ENCODE data around the gene SH3PXD2A.

DNA sequence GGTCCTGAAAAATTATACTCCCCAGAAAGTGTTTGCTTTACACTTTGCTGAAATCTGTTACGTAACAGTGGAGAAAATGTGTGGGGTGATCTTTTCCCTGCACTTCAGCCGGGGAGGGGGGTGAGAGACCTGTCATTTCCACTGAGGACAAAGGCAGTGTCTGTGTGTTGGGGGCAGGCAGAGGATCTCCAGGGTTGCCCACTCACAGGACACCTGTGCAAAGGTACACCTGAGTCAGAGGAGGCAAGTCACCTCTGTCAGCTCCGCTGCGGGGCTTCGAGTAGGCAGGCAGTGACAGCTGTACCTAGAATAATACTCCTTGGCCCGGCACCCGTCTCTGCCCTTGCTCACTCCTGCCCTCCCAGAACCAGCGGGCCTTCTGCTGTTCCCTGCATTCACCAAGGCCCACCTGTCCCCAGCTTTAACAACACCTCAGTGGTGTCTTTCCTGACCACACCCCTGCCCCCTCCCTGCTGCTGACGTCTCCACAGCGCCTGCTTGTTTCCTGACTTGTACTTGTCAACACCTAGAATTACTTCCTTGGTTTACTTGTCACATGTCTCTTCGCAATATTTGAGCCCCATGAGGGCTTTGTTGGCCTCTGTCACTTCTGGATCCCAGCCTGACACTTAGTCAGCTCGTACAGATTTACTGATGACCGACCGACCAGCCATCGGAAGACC, 202.6 kb downstream of the SH3PXD2A start:
- TF ChIP-seq POLR2A (IDR thresholded peaks at IDR 0.05) = no peak
- TF ChIP-seq, protein P1, sequence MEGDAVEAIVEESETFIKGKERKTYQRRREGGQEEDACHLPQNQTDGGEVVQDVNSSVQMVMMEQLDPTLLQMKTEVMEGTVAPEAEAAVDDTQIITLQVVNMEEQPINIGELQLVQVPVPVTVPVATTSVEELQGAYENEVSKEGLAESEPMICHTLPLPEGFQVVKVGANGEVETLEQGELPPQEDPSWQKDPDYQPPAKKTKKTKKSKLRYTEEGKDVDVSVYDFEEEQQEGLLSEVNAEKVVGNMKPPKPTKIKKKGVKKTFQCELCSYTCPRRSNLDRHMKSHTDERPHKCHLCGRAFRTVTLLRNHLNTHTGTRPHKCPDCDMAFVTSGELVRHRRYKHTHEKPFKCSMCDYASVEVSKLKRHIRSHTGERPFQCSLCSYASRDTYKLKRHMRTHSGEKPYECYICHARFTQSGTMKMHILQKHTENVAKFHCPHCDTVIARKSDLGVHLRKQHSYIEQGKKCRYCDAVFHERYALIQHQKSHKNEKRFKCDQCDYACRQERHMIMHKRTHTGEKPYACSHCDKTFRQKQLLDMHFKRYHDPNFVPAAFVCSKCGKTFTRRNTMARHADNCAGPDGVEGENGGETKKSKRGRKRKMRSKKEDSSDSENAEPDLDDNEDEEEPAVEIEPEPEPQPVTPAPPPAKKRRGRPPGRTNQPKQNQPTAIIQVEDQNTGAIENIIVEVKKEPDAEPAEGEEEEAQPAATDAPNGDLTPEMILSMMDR (IDR thresholded peaks at IDR 0.05) = no peak
